ENCODE measurements around the gene CRACDL.

CRACDL gene

GRCh38 chr2:98894331-98895000 lies 41.6 kb downstream of the CRACDL start:
- no peak for TF ChIP-seq CTCF (conservative IDR thresholded peaks at IDR 0.05; ENCODE audit: low read depth, low read length)
- no peak overlapping the region for H3K4me3 ChIP-seq (ENCODE audit: low read length)
- DNase-seq (ENCODE audit: low read depth), result no peak

- TF ChIP-seq CTCF (conservative IDR thresholded peaks at IDR 0.05; ENCODE audit: low read depth, low read length), result no peak
- H3K4me3 ChIP-seq (ENCODE audit: low read length), result no peak overlapping the region
- no peak for DNase-seq (ENCODE audit: low read depth)
These were observed 42.1 kb downstream of the CRACDL start for GRCh38 chr2:98893911-98894321.

GRCh38 chr2:98892871-98893270 lies 43.2 kb downstream of the CRACDL start:
- no peak for TF ChIP-seq CTCF (conservative IDR thresholded peaks at IDR 0.05; ENCODE audit: low read depth, low read length)
- H3K4me3 ChIP-seq (ENCODE audit: low read length), result no peak overlapping the region
- no peak for DNase-seq (ENCODE audit: low read depth)

- no peak for DNase-seq (ENCODE audit: low read depth)
- TF ChIP-seq CTCF (conservative IDR thresholded peaks at IDR 0.05; ENCODE audit: low read depth, low read length), result no peak
- H3K4me3 ChIP-seq (ENCODE audit: low read length), result no peak overlapping the region
These were observed 44.4 kb downstream of the CRACDL start for GRCh38 chr2:98891591-98891990.

- no peak overlapping the region for H3K4me3 ChIP-seq (ENCODE audit: low read length)
- no peak for TF ChIP-seq CTCF (conservative IDR thresholded peaks at IDR 0.05; ENCODE audit: low read depth, low read length)
- no peak for DNase-seq (ENCODE audit: low read depth)
These were observed 49.9 kb downstream of the CRACDL start for GRCh38 chr2:98886066-98886554.

- no peak for TF ChIP-seq CTCF (conservative IDR thresholded peaks at IDR 0.05; ENCODE audit: low read depth, low read length)
- DNase-seq (ENCODE audit: low read depth), result no peak
- H3K4me3 ChIP-seq (ENCODE audit: low read length), result no peak overlapping the region
These were observed 51.4 kb downstream of the CRACDL start for GRCh38 chr2:98884658-98885057.

GRCh38 chr2:98883780-98884211 lies 52.2 kb downstream of the CRACDL start:
- peak; percentile 48 for DNase-seq (ENCODE audit: low read depth)
- TF ChIP-seq CTCF (conservative IDR thresholded peaks at IDR 0.05; ENCODE audit: low read depth, low read length), result no peak
- no peak overlapping the region for H3K4me3 ChIP-seq (ENCODE audit: low read length)
